ENCODE data around the gene GM2A.

DNA sequence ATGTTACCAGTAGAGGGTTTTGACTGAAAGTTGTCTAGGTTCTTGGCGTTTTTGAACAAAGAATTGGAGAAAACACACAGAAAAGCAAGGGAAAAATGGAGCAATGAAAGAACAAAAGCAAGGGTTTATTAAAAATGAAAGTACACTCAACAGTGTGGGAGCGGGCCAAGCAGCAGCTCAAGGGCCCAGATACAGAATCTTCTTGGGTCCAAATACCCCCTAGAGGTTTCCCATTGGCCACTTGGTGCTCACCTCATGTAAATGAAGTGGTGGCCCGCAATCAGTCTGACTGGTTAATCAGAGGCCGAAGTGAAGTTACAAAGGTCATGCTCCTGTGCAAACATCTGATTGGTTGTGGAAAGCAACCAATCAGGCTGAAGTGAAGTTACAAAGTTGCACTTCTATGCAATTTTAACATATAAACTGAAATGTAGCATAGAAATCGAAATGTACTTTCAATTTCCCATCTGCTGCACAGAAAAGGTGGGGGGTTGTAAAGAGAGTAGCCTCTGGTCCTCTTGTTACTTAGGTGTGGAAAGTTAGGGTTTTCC is 1.9 kb upstream of the GM2A start:
- TF ChIP-seq, protein P1, sequence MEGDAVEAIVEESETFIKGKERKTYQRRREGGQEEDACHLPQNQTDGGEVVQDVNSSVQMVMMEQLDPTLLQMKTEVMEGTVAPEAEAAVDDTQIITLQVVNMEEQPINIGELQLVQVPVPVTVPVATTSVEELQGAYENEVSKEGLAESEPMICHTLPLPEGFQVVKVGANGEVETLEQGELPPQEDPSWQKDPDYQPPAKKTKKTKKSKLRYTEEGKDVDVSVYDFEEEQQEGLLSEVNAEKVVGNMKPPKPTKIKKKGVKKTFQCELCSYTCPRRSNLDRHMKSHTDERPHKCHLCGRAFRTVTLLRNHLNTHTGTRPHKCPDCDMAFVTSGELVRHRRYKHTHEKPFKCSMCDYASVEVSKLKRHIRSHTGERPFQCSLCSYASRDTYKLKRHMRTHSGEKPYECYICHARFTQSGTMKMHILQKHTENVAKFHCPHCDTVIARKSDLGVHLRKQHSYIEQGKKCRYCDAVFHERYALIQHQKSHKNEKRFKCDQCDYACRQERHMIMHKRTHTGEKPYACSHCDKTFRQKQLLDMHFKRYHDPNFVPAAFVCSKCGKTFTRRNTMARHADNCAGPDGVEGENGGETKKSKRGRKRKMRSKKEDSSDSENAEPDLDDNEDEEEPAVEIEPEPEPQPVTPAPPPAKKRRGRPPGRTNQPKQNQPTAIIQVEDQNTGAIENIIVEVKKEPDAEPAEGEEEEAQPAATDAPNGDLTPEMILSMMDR (IDR thresholded peaks at IDR 0.05; ENCODE audit: control extremely low read depth in 1 of 3, insufficient read depth in 1 of 3, low read depth in 1 of 3, low read length in 3 of 3), result no peak
- TF ChIP-seq POLR2A (IDR thresholded peaks at IDR 0.05; ENCODE audit: control extremely low read depth in 1 of 2, low read depth in 2 of 2, low read length in 2 of 2) (no peak), CREB1 (IDR thresholded peaks at IDR 0.05) (no peak)
